HG03432 (cell line): ENCODE measurements around the gene BMP6.

Experiments used
- ATAC-seq: cut with Tn5 transposase; IDR thresholded peaks from one replicate; pipeline ENCODE4 v1.9.1; 2021; ENCODE audit warnings: mild to moderate bottlenecking, moderate library complexity; ENCODE audit not compliant: unreplicated experiment

Gene BMP6

DNA sequence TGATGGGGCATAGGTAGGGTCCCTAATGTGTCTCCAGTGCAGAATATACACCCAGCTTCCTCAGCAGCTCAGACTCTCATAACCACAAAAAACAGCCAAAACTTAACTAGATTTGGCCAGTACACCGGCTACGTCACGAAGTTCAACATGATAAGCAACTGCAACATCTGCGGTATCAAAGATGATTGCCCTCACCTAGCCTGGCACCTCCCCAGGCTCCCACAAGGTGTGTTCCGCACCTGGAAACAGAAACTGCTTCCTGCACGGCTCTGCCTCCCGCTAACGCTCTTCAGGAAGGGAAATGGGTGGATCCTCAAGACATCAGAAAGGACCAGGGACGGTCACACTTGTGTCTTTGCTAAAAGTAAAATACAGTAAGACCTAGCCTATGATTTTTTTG is 175.2 kb downstream of the BMP6 start:
- no peak for ATAC-seq

DNA sequence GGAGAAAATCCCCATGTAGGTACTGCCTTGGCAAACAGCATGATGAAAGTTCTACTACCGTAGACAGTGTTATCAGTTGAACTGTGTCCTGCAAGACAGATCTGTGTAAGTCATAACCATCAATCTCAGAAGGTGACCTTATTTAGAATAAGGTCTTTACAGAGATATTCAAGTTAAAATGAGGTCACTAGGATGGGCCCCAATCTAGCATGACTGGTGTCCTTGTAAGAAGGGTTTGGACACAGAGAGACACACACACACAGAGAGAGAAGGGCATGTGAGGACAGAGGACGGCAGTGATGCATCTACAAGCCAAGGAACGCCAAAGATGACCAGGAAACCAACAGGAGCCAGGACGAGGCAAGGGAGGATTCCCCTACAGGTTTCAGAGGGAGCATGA is 175.9 kb downstream of the BMP6 start:
- no peak for ATAC-seq

GRCh38 chr6:7902221-7902620 is 176.3 kb downstream of the BMP6 start:
- no peak for ATAC-seq

DNA sequence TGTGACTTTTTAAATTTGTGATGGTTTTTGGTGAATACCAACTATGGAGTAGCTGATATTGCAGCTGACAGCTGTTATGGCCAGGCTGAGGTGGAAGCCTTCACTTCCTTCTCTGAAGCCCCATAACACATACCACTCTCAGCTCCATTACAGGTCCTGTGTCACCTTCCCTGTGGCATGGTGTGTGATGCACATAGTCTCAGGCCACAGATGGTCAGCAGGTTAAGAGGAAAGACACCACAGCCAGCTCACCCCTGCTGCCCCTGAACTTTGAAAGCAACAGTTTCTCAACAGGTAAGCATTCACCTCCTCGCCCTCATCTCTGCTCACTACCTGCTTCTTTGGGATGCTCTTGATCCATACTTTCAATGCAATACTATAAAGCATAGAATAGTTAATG is 177.0 kb downstream of the BMP6 start:
- no peak for ATAC-seq

DNA sequence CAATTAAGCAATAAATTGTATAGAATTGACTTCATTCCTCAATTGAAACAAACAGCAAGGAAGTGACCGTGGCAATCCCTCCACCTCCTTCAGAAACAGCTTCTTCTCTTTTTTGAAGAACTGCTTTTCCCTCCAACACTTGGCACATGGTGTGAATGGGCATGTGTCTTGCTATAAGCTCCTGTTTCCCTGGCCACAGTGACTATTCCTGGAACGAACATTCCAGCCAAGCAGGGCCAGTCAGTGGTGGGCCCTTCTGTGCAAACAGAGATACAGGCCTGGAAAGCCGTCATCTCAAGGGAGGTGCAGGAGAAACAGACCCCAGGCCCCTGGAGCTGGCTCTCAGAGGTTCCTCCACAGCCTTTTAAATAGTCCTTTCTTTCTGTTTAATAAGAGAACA is 177.8 kb downstream of the BMP6 start:
- ATAC-seq: no peak

GRCh38 chr6:7904654-7905319 is 178.9 kb downstream of the BMP6 start:
- no peak for ATAC-seq

DNA sequence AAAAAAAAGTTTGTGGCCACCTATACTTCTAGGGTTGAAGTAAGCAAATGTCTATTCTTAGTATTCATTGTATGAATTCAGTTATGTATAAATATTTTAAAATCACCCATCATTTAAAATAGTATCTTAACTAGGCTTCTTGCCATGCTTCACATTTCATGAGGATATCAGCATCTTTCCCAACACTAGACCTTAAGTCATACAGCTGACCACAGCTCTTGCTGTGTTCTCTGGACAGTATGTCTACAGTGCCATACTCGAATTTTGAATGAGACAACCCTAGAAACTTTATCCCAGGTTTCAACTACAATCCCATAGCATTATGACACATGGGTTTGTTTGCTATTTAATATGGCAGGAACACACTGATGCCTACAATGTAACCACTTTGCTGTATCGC is 179.5 kb downstream of the BMP6 start:
- no peak for ATAC-seq

GRCh38 chr6:7906741-7907140 is 180.8 kb downstream of the BMP6 start:
- no peak for ATAC-seq

DNA sequence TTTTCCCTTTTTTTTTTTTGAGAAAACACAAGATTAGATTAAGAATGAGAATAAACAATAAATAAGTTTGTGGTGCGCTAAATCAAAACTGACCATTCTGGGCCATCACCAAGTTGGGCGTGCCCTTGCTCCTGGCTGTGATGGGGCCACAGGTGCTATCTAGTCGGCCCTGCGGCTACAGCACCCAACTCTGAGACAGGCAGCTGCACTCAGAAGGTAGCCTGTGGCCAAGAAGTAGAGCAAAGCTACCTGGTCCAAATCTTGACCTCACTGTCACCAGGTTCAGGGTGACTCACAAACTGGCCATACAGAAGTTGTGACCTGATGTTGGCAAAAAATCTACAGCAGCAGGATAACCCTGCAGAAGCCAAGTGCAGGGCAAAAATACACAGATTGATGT is 181.3 kb downstream of the BMP6 start:
- ATAC-seq: no peak

DNA sequence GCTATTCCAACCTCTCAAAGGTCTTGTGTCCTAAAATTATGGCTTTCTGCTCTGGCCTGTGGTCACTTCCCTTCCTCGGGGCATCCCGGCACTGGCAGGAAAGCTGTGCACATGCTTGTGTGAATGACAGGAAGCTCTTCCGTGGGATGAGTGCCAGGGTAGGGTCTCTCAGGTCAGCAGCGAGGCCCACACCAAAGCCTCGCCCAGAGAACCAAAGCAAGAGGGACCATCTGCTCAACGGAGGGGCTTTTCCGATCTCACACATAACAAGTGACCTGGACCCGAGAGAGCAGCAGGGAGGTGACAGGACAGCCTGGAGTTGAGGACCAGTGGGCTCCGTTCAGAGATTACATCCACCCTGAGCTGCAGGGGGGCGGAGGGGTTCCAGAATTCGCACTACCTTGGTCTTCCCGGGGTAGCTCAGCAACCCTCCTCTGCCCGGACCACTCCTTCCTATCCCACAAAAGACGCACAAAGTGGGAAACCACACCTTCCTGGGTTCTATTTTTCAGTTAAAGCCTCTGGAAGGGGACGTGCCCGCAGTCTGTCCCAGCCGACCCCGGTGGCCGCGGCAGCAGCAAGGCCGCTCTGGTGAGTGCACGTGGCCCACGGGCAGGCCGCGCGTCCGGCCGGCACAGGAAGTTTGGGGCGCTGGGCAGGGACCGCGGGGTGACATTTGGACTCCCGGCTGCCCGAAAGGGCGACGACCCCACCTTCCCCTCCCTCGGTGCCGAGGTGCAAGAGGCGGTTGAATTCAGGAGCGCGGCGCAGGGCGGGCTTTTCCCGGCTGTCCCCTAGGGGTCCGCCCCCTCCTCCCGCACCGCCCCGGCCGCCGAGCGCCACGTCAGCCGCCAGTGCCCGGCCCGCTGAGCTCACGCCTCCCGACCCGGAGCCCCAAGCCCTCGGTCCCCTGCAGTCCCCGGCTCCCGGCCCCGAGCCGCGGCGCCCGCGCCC is 183.7 kb downstream of the BMP6 start:
- ATAC-seq: peak; percentile 37

GRCh38 chr6:7910298-7910653 is 184.4 kb downstream of the BMP6 start:
- ATAC-seq: peak; percentile 21

DNA sequence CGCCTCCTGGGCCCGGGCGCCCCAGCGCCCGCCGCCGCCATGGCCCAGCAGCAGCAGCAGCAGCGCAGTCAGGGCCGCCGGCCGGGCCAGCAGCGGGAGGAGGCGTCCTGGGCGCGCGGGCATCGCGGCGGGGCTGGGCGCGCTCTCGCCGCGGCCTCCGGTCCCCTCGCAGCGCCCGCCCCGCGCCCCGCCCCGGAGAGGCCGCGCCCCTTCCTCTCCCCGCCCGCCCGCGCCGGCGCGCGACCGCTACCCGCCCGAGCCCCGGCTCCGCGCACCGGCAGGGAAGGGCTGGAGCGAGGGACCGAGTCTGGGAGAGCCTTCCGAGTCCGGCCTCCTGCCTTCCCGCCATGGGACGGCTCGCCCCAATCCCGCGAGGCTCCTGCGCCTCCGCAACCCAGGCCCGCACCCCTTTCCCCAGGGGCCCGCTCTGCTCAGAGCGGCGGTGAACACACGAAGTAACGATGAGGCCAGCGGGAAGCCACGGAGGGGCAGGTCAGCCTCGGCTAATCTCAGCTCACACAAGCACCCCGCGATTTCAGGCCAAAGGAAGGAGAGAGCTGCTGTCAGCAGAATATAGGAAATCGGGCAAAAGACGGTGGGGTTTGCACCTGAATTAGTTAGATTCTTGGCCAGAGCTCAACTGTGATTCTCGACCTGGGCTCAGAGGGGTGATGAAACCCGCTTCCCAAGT is 184.9 kb downstream of the BMP6 start, which contains the start of gene TXNDC5:
Gene TXNDC5, minus strand, starts transcription at position 135 of the 691 bp plus-strand sequence. Its CDS starts 12 bp downstream, at position 123.
- peak; percentile 82 for ATAC-seq

- ATAC-seq: no peak
Observed at GRCh38 chr6:7911345-7911725, 185.4 kb downstream of the BMP6 start.

DNA sequence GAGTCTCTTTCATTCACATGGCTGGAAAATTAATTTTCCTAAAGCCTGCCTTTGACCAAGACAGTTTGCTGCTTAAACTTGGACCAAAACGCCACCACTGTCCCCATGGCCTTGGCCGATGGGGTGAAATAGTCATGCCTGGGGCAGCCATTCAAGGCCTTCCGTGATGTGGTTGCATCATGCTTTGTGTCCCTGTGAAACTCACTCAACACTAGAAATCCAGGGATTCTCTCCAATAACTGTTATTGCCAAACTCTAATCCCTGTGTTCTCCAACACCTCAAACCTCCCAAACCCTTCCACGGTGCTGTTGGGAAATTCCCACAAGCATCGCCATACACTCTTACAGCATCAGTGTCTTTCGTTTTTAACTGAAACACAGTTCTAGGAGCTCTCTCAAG is 186.1 kb downstream of the BMP6 start:
- no peak for ATAC-seq

GRCh38 chr6:7912736-7913517 is 187.0 kb downstream of the BMP6 start:
- ATAC-seq: no peak

DNA sequence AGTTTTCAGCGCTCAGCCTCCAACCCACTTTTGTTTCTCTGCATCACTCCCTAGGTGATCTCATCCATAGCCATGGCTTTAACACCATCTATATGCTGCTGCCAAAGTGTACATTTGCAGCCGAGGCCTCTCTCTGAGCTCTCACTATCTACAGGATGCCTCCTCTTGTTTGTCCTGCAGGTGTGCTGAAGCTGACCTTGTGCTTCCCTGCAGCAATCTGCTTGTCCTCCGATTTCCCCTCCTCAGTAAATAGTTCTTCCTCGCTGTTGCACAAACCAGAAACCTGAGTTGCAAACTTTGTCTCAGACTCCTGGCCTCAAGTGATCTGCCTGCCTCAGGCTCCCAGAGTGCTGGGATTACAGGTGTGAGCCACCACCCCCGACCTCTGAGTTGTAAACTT is 188.4 kb downstream of the BMP6 start:
- no peak for ATAC-seq

DNA sequence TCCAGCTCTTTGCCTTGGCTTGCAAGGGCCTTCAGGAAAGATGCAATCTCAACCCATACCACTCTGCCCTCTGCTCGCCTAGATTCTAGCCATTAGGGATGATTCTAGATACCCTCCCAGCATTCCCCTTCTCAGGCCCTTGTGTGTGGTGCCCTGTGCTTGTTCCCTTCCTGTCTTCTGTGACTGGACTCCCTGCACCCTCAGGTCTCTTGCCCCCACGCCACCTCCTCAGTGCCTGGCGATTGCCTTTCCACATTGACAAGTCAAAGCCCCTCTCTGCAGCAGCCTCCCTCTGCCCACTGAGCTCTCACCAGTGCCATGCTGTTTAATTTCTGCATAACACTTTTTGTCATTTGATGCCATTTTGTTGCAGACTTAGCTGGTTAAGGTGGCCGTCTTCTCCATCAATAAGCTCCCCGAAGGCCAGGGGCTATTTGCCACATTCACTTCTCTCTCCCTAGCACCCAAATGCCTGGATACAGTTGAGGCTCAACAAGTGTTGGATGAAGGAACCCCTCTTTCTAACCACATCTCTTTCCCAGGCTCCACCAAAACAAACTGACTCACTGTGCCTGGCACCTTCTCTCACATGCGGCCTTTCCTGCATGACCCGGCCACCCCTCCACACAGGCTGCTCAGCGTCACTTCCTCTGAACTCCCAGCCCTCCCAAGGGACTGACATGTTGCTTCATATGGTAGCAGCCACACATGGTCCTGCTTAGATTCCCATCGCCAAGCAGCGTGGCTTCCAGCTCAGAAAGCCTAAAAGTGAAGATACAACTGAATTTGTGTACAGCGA is 189.3 kb downstream of the BMP6 start:
- no peak for ATAC-seq

- ATAC-seq: peak; percentile 85
Observed at GRCh38 chr6:7916959-7917358, 191.1 kb downstream of the BMP6 start.

GRCh38 chr6:7917729-7918128 is 191.8 kb downstream of the BMP6 start:
- ATAC-seq: no peak

- ATAC-seq: no peak
Observed at GRCh38 chr6:7918403-7918802, 192.5 kb downstream of the BMP6 start.
